Measurements from ENCODE around the gene CCDC88C.
A peak's percentile ranks its signal among the peaks of the same experiment; 100 is the strongest.

DNA sequence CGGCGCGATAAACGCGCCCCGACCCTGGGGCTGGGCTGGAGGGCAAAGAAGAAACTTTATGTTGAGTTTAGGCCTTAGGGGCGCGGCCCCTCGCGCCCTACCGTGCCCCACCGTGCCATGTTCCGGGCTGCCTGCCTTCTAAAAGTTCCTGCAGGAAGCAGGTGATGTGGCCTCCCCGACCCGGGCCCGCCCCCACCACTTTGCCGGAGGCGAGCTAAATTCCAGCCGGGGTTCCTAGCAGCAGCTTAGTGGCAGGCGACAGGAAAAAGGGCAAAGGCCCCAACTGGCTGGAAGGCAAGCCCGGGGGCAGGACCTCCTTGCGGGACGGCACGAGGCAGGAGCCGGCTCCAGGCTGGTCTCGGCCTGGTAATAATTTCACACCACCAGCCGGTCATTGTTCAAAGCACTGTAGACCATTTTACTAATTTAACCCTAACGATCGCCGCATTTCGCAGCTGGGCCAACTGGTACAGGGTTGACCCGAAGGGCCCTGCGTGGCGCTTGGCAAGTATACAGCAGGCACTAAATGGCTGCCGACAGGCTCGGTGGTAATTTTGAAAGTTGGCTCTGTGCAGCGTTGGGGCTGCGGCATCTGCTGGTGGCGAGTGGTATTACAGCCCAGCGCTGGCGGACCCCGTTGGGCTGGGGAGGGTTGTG, 895 bp upstream of the CCDC88C start:
- TF ChIP-seq POLR2A (IDR thresholded peaks at IDR 0.05): no peak
- TF ChIP-seq, protein P1, sequence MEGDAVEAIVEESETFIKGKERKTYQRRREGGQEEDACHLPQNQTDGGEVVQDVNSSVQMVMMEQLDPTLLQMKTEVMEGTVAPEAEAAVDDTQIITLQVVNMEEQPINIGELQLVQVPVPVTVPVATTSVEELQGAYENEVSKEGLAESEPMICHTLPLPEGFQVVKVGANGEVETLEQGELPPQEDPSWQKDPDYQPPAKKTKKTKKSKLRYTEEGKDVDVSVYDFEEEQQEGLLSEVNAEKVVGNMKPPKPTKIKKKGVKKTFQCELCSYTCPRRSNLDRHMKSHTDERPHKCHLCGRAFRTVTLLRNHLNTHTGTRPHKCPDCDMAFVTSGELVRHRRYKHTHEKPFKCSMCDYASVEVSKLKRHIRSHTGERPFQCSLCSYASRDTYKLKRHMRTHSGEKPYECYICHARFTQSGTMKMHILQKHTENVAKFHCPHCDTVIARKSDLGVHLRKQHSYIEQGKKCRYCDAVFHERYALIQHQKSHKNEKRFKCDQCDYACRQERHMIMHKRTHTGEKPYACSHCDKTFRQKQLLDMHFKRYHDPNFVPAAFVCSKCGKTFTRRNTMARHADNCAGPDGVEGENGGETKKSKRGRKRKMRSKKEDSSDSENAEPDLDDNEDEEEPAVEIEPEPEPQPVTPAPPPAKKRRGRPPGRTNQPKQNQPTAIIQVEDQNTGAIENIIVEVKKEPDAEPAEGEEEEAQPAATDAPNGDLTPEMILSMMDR (IDR thresholded peaks at IDR 0.05): peak; percentile 95 to 99 (median 99)
- no peak for TF ChIP-seq POLR2AphosphoS5 (IDR thresholded peaks at IDR 0.05)
- no peak for TF ChIP-seq EP300 (IDR thresholded peaks at IDR 0.05)
